HG02970 (cell line): ENCODE results near the gene IPO11.
"Not testable (repeated sequence)": the region's sequence is repeated elsewhere in the genome, so short reads cannot be mapped to it uniquely, and the experiment has no call there.

Experiments
- ATAC-seq: cut with Tn5 transposase; IDR thresholded peaks from one replicate; pipeline ENCODE4 v1.9.1; 2021; ENCODE audit warnings: mild to moderate bottlenecking, moderate library complexity, moderate number of reproducible peaks; ENCODE audit not compliant: unreplicated experiment, low FRiP score

IPO11 gene

DNA sequence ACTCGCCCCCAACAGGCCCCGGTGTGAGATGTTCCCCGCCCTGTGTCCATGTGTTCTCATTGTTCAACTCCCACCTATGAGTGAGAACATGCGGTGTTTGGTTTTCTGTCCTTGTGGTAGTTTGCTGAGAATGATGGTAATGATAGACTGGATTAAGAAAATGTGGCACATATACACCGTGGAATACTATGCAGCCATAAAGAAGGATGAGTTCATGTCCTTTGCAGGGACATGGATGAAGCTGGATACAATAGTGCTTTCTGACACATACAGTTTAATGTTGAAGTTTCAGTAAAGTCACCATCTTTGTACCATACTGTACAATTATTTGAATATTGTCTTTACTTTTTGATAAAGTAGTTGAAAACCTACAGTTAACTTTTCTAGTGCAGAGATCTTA is 96.2 kb downstream of the IPO11 start:
- not testable (repeated sequence) for ATAC-seq

- no peak for ATAC-seq
Observed at GRCh38 chr5:62509806-62510205, 97.2 kb downstream of the IPO11 start.

- not testable (repeated sequence) for ATAC-seq
Observed at GRCh38 chr5:62513085-62513484, 100.5 kb downstream of the IPO11 start.

DNA sequence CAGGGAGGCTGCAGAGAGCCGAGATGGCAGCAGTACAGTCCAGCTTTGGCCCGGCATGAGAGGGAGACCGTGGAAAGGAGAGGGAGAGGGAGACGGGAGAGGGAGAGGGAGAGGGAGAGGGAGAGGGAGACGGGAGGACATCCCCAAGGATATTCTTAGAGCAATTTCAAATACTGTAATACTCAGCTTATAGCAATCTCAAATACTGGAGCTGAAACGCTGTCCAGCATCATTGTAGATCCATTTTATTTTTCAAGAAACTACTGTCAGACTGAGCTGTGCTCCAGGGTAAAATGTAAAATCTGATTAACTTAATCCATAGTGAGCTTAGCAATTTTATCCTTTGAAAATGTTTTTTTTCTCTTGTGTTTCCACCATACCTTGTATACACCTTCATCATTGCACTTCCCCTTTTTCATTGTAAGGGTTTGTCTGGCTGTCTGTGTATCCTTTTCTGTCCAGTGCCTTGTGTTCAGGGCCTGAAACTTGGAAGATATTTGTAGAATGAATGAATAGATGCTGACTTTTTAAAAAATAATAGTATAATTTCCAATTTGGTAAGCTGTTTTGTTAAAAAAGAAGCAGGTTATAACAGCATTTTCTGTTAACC is 102.1 kb downstream of the IPO11 start:
- no peak for ATAC-seq

GRCh38 chr5:62520812-62521211 is 108.2 kb downstream of the IPO11 start:
- ATAC-seq, result not testable (repeated sequence)

DNA sequence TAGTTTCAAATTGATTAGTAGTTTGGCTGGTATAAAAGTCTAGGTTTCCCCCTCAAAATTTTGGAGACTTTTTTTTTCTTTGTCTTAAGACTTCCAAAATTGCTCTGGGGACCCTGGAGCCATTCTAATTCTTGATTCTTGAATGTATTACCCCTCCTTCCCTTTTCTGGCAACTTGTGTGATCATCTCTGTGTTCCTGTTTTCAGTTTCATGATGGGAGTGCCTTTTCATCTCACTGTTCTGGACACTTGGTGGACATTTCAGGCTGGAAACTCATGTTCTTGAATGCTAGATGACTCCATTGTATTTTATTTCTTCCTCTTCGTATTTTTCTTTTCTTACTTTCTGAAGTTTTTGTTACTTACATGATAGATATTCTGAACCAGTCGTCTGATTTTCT is 108.8 kb downstream of the IPO11 start:
- no peak for ATAC-seq

DNA sequence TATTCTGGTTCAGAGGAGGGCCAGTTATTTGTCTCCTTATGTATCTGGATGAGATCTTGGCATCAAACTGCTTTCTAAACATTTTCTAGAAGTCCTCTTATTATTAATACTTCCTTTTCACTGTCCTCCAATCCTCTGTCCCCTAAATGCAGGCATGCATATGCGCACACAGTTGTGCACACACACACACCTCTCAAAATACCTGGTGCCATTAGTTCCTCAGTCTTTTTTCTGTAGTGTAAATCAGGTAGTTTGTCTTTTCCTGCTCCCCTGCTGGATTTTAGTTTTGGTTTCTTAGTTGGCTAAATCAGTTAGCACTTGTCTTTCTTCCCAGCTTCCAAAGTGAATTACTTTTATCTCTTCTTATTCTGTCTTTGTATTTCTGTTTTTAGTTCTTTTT is 110.2 kb downstream of the IPO11 start:
- no peak for ATAC-seq

- ATAC-seq, result no peak
Observed at GRCh38 chr5:62533597-62533996, 121.0 kb downstream of the IPO11 start.

DNA sequence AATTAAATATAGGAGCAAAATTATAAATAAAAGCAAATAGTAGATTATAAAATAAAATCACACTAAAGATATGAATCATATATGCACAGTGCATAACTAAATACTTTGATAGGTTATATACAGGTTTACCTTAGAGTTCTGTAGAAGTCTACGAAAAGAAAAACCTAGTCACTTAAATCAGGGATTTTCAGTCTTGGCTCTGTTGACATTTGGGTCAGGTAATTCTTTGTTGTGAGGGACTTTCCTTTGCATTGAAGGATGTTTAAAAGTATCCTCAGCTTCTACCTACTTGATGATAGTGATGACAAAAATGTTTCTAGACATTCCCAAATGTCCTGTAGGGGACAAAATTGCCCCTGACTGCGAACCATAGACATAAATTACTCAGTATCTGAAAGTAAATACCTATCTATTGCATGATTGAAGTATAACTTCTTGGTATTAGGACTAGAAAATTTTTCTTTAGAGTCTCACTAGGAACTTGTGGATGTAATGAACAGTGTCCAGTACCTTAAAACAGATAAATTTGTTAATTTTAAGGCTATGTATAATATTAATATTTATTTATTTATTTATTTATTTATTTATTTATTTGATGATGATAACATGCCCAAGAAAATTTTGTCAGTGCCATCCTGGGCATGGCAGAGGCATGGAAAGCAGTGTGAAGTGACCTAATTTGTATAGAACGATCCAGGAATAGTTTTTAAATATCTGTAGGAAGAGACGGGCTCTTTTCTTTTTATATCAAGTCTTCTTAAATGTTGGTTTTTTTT is 122.1 kb downstream of the IPO11 start:
- ATAC-seq, result no peak

- no peak for ATAC-seq
Observed at GRCh38 chr5:62536232-62536631, 123.7 kb downstream of the IPO11 start.

DNA sequence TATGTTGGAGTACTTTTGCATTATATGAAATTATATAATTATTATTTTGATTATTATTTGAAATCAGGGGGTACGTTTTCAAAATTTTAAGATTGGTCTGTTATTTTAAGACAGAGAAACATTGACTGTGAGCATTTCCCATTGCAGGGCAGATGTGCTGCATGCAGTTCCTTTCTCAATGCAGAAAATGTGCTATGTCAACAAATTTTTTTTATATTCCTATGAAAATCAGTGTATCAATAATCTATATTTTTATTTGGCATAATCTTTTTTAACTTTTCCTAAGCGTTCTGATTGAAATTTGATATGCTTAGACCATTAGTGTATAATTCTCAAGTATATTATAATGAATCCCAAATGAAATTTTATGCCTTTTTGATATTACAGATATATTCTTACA is 124.2 kb downstream of the IPO11 start:
- no peak for ATAC-seq

- no peak for ATAC-seq
Observed at GRCh38 chr5:62538017-62538942, 125.7 kb downstream of the IPO11 start.

DNA sequence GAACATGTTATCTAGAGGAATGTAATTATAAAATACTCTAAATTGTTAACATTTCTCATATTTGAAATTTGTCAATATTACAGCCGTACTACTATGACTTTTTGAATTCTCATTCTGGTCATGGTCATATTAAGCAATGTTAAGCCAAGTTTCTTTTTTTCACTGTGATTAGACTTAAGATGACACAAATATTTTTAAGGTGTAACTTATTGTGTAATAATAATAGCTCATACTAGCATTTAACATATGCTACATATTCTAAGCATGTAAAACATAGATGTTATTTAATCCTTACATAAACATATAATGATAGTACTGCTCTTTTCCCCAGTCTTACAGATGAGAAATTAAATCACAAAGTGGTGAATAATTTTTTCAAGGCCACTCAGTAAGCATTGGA is 130.2 kb downstream of the IPO11 start:
- no peak for ATAC-seq

DNA sequence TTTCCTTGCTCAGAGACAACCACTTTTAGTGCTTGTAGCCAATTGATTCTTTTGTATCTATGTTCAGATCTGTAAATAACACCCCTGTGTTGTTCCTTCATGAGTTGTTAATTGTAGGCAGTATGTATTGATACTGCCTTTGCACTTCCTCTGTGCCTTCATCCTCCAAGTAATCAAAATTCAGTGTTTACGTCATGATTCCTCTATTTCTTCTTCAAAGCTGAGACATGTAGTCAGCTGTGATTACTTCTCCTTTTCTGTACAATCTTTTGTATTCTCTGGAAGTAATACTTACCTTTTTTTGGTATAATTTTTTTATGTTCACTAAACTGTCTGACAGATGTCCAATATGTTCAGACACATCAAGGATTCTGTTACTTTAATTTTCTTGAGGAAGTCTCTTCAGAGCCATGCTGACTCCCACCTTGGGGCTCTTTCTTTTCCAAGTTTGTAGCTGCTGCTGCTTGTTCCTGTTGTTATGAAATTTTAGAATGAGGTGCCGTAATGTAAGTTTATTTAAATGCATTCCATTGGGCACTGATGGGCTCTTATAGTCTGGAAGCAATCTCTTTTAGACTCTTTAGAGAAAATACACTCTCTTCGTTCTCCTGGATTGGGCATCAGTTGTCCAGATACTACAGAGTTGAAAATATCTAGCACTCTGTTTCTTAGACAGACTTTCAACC is 135.5 kb downstream of the IPO11 start:
- no peak for ATAC-seq

DNA sequence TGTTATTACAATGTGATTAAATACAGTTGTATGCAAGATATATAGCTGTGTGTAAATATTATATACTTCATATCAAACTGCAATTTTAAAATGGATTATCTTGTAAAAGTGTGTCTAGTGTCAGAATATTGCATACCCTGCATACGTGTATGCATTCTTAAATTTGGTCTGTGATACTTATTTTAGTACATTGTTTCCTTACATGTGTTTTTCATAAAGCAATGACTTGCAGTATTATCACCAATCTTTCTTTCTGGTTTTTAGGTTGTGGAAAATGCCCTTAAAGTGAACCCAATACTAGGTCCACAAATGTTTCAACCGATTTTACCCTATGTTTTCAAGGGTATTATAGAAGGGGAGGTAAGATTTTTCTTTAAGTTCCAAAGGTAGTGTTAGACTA is 137.5 kb downstream of the IPO11 start:
- no peak for ATAC-seq

GRCh38 chr5:62555930-62556329 is 143.4 kb downstream of the IPO11 start:
- no peak for ATAC-seq

GRCh38 chr5:62558941-62559340 is 146.4 kb downstream of the IPO11 start:
- no peak for ATAC-seq

DNA sequence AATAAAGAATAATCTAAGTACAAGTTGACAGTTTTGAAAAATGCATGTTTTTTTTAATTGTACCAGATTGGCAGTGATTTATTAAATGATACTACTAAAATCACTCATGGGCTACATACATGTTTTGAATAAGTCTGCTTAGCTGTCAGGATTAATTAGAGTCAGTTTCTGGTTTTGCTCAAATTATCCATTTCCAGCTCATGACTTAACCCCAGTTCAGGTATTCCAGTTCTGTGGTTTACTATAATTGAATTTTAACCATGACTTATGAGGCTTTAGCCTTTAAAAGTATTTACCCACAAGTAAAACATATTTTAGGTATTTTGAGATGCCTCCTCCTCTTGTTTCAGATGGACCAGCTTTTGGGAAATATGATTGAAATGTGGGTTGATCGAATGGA is 148.2 kb downstream of the IPO11 start:
- no peak for ATAC-seq

DNA sequence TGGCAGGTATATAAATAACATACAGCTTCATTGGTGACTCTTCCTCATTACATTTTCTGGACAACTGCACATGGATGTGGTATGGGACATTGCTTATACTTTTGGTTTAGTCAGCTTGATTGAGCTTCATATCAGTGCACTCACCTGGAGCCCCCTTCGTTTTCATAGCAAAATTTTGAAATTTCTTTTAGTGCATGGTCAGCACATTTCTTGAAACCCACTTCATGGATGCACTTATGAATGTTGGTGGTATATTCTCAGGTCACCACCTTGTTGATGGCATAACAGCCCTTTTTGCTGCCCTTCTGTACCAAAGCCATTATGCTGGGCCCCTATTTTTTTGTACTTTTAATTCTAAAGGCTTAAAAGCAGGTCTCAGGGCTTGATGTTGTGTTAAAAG is 149.3 kb downstream of the IPO11 start:
- ATAC-seq, result no peak

DNA sequence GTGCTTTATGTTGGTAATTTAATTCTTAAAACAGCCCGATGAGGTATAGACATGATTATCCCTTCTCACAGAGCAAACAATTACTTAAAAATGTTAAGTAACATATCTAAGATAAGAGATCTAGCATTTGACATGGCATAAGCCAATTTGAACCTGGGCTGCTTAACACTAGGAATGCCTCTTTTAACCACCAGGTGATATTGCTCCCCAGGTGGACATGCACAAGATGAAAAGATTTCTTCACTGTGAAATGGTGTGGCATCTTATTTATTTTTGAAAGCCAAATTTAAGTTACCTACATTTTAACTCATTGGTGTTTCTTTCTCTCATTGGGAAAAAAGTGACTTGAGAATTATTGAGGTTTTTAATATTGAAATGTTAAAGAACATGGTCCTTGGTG is 150.3 kb downstream of the IPO11 start:
- no peak for ATAC-seq

- no peak for ATAC-seq
Observed at GRCh38 chr5:62564101-62564500, 151.5 kb downstream of the IPO11 start.
